Upper lobe of left lung (tissue), 6 donors: Measurements from ENCODE around the gene MAN1B1. TPM values are rescaled to one million over a fixed set of nuclear protein-coding genes. Genes with fewer than 3 reads are reported as not detected.
"Not testable (repeated sequence)": the region's sequence is repeated elsewhere in the genome, so short reads cannot be mapped to it uniquely, and the experiment has no call there.

ENCODE experiments used
- ATAC-seq, 2 donors: fragments of 200-7000 bp; cut with Tn5 transposase; one replicate each; pipeline ENCODE4 v1.9.1; 2022; ENCODE audit warnings: mild to moderate bottlenecking in 2 of 2, moderate library complexity in 2 of 2; ENCODE audit not compliant: low FRiP score in 2 of 2
- DNase-seq, 2 donors: peaks; one replicate each; pipeline ENCODE4 v3.0.0-alpha.2; 2019 to 2020
- H3K27ac ChIP-seq, 4 donors: fragments of 200-600 bp; sonication (generic); one replicate each; pipeline ENCODE4 v1.5.1; 2016 to 2019
- H3K27me3 ChIP-seq, 4 donors: fragments of 200-600 bp; sonication (generic); one replicate each; pipeline ENCODE4 v1.5.1; 2017 to 2019
- H3K36me3 ChIP-seq, 4 donors: fragments of 200-600 bp; sonication (generic); one replicate each; pipeline ENCODE4 v1.5.1; 2016 to 2019
- H3K4me1 ChIP-seq, 4 donors: fragments of 200-600 bp; sonication (generic); one replicate each; pipeline ENCODE4 v1.5.1; 2018 to 2019
- H3K4me3 ChIP-seq, 4 donors: fragments of 200-600 bp; sonication (generic); one replicate each; pipeline ENCODE4 v1.5.1; 2017 to 2019; ENCODE audit warnings: mild to moderate bottlenecking in 2 of 4, moderate library complexity in 1 of 4
- H3K9me3 ChIP-seq, 4 donors: fragments of 200-600 bp; sonication (generic); one replicate each; pipeline ENCODE4 v1.5.1; 2018 to 2019
- CTCF ChIP-seq, 6 experiments: fragments of 450-650 bp in 4 of 6; fragments of 200-600 bp in 2 of 6; sonication (generic) in 2 of 6; IDR thresholded peaks; one replicate each; pipeline ENCODE4 v1.5.1; 2016 to 2019; ENCODE audit warnings: antibody characterized with exemption in 6 of 6
- EP300 ChIP-seq, 4 donors: sonication (generic); formaldehyde crosslinking; IDR thresholded peaks; one replicate each; pipeline ENCODE4 v1.5.1; 2017; ENCODE audit warnings: antibody characterized with exemption in 4 of 4, control low read depth in 2 of 4
- POLR2A ChIP-seq, 4 donors: fragments of 450-650 bp; IDR thresholded peaks; one replicate each; pipeline ENCODE4 v1.5.1; 2016 to 2017; ENCODE audit warnings: antibody characterized with exemption in 4 of 4, mild to moderate bottlenecking in 2 of 4
- POLR2AphosphoS5 ChIP-seq, 2 donors: sonication (generic); formaldehyde crosslinking; IDR thresholded peaks; one replicate each; pipeline ENCODE4 v1.5.1; 2017; ENCODE audit warnings: antibody characterized with exemption in 2 of 2
- WGBS, 2 donors: methylation state at CpG; one replicate each; pipeline ENCODE4 v1.1.5; 2017 to 2018; 5-methylcytosine and 5-hydroxymethylcytosine counted together
- total RNA-seq, 6 donors: library from RNA; depleted of rRNA in 4 of 6; stranded (reverse); fragments of >200 nt in 4 of 6; gene quantifications; one replicate each; pipeline versions ENCODE4 v1.1.0 to v1.2.1, GENCODE V29; 2016 to 2021
- donor health status: DM: no; HTN: no; CAD: no; lungs with moderate emphysema.
- donor health status: DM: no; HTN: yes; CAD: no; lungs with severe emphysema.

MAN1B1 gene
- total RNA-seq, 6 donors from 2014 or later, result 38.0 to 97.4 (median 54.1) TPM

- 82 to 90% methylated on average over 9 to 15 of the region's 15 CpGs for WGBS, 2 donors
- no peak overlapping the region for H3K4me3 ChIP-seq
These were observed 30.5 kb downstream of the MAN1B1 start for GRCh38 chr9:137117269-137117731.

DNA sequence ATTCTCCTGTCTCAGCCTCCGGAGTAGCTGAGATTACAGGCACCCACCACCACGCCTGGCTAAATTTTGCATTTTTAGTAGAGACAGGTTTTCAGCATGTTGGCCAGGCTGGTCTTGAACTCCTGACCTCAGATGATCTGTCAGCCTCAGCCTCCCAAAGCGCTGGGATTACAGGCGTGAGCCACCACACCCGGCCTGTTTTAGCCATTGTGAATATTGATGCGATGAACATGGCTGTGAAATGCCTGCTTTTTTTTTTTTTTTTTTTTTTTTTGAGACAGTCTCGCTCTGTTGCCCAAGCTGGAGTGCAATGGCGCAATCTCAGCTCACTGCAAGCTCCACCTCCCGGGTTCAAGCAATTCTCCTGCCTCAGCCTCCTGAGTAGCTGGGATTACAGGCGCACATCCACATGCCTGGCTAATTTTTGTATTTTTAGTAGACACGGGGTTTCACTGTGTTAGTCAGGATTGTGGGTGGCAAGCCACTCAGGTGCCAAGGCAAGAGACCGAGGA is 31.4 kb downstream of the MAN1B1 start:
- H3K27ac ChIP-seq, ATAC-seq: not testable (repeated sequence)
- WGBS, 2 donors, result 71 to 75% methylated on average over 12 of the region's 12 CpGs

More at GRCh38 chr9:137117269-137117731, 30.5 kb downstream of the MAN1B1 start:
- Histone ChIP-seq H3K36me3 (peaks cover 0 to 10% (median 10%) of the 10 kb centered on the region in 4 donors), H3K4me1 (peaks cover 13 to 29% (median 16%) of the 10 kb centered on the region in 4 donors), H3K27me3 (no peaks in the 10 kb centered on the region), H3K27ac (no peak overlapping the region), H3K9me3 (no peaks in the 10 kb centered on the region)
- no peak for ATAC-seq
- DNase-seq, result peak in 1 of 2 donors; percentile 69
- TF ChIP-seq POLR2AphosphoS5 (IDR thresholded peaks at IDR 0.05) (no peak), POLR2A (IDR thresholded peaks at IDR 0.05) (no peak), EP300 (IDR thresholded peaks at IDR 0.05) (no peak), CTCF (IDR thresholded peaks at IDR 0.05) (no peak)

DNA sequence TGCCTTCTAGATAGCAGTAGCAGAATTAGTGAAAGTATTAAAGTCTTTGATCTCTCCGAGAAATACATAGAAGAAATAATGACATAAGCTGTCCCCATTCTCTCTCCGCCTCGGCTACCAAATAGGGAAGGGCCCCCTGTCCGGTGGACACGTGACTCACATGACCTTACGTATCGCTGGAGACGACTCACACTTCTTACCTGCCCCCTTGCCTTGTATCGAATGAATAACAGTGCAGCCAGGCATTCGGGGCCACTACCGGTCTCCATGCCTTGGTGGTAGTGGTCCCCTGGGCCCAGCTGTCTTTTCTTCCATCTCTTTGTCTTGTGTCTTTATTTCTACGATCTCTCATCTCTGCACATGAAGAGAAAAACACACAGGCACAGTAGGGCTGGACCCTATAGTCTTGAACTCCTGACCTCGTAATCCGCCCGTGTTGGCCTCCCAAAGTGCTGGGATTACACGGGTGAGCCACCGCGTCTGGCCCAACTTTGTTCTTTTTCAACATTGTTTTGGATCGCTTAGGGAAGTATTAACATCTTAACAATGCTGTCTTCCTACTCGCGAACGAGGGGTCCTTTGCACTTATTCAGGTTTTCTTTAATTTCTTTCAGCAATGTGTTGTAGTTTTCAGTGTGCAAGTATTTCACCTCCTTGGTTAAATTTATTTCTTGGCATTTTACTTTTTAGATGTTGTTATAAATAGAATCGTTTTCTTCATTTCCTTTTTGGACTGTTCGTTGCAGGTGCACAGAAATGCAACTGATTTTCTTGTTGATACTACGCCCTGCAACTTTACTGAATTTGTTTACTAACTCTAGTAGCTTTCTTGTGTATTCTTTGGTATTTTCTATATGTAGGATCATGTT is 35.4 kb downstream of the MAN1B1 start:
- peaks cover 6 to 16% (median 11%) of the 10 kb centered on the region in 4 donors for H3K4me1 ChIP-seq
- ATAC-seq, H3K27ac ChIP-seq, DNase-seq, H3K9me3 ChIP-seq, H3K36me3 ChIP-seq, H3K4me3 ChIP-seq, H3K27me3 ChIP-seq: not testable (repeated sequence)
- 72 to 73% methylated on average over 14 to 22 of the region's 25 CpGs for WGBS, 2 donors

More for the DNA sequence above, 31.4 kb downstream of the MAN1B1 start:
- H3K27me3 ChIP-seq, H3K36me3 ChIP-seq, DNase-seq, H3K4me3 ChIP-seq, H3K9me3 ChIP-seq: not testable (repeated sequence)
- H3K4me1 ChIP-seq, result peaks cover 13 to 28% (median 16%) of the 10 kb centered on the region in 4 donors

DNA sequence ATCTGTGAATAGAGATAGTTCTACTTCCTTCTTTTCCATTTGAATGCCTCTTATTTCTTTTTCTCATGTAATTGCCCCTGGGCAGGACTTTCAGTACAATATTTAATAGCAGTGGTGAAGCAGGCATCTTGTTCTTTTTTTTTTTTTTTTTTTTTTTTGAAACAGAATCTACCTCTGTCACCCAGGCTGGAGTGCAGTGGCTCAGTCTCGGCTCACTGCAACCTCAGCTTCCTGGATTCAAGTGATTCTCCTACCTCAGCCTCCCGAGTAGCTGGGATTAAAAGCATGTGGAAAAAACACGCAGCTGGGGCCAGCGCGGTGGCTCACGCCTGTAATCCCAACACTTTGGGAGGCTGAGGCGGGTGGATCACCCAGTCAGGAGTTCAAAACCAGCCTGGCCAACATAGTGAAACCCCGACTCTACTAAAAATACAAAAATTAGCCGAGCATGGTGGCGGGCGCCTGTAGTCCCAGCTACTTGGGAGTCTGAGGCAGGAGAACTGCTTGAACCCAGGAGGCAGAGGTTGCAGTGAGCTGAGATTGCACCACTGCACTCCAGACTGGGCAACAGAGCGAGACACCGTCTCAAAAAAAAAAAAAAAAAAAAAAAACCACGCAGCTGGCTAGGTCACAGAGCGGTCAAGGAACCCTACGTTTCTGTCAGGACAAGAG is 36.1 kb downstream of the MAN1B1 start:
- ATAC-seq, result not testable (repeated sequence)

DNA sequence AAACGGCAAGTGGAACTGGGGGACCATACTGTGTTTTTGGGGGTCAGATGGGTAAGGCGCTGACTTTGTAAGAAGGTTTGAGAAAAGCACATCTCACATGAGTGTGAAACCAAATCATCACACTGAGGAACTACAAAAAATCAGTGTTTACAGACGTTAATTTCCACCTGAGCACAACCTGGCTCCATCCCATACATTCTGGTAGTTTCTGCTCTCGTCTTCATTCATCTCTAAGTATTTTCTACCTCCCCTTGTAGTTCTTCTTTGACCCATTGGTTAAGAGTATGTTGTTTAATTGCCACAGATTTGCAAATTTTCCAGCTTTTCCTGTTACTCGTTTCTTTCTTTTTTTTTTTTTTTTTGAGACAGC is 36.7 kb downstream of the MAN1B1 start:
- Histone ChIP-seq H3K27me3 (no peaks in the 10 kb centered on the region), H3K9me3 (no peaks in the 10 kb centered on the region), H3K27ac (no peak overlapping the region), H3K4me3 (no peak overlapping the region), H3K4me1 (peaks cover 17 to 29% (median 24%) of the 10 kb centered on the region in 4 donors), H3K36me3 (no peaks in the 10 kb centered on the region)
- ATAC-seq (no peak), DNase-seq (no peak)
- 71 to 76% methylated on average over 5 of the region's 5 CpGs for WGBS, 2 donors
- no peak for TF ChIP-seq POLR2AphosphoS5 (IDR thresholded peaks at IDR 0.05)
- no peak for TF ChIP-seq EP300 (IDR thresholded peaks at IDR 0.05)
- TF ChIP-seq POLR2A (IDR thresholded peaks at IDR 0.05), result no peak
- TF ChIP-seq CTCF (IDR thresholded peaks at IDR 0.05), result no peak

More for the DNA sequence above, 36.1 kb downstream of the MAN1B1 start:
- H3K36me3 ChIP-seq, DNase-seq, H3K4me3 ChIP-seq, H3K27me3 ChIP-seq, H3K27ac ChIP-seq, H3K9me3 ChIP-seq: not testable (repeated sequence)
- peaks cover 12 to 23% (median 19%) of the 10 kb centered on the region in 4 donors for H3K4me1 ChIP-seq
- WGBS, 2 donors, result 84 to 88% methylated on average over 16 of the region's 16 CpGs

DNA sequence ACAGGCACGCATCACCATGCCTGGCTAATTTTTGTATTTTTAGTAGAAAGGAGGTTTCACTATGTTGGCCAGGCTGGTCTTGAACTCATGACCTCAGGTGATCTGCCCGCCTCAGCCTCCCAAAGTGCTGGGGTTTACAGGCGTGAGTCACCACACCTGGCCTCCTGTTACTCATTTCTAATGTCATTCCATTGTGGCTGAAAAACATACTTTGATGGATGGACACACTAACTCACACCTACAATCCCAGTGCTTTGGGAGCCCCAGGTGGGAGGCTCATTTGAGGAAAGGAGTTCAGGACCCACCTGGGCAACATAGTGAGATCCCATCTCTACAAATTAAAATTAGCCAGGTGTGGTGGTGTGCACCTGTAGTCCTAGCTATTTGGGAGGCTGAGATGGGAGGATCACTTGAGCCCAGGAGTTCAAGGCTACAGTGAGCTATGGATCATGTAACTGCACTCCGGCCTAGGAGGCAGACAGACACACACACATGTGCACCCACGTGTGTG is 37.2 kb downstream of the MAN1B1 start:
- not testable (repeated sequence) for H3K27me3 ChIP-seq, H3K9me3 ChIP-seq, H3K4me3 ChIP-seq, H3K36me3 ChIP-seq, DNase-seq, ATAC-seq, H3K27ac ChIP-seq
- H3K4me1 ChIP-seq, result peaks cover 20 to 34% (median 29%) of the 10 kb centered on the region in 4 donors
- 88 to 93% methylated on average over 5 of the region's 5 CpGs for WGBS, 2 donors
